ENCODE results near the gene ATN1.

The ATN1 gene

GRCh38 chr12:6925239-6925539 lies 2.6 kb upstream of the ATN1 start:
- DNase-seq (ENCODE audit: low read depth, low spot score) = no peak

- no peak for DNase-seq (ENCODE audit: low read depth, low spot score)
These were observed 2.0 kb upstream of the ATN1 start for GRCh38 chr12:6925540-6926279.

GRCh38 chr12:6928022-6928702 lies 403 bp downstream of the ATN1 start:
- DNase-seq (ENCODE audit: low read depth, low spot score) = no peak

- DNase-seq (ENCODE audit: low read depth, low spot score) = no peak
These were observed 1.1 kb downstream of the ATN1 start for GRCh38 chr12:6928703-6929407.

- no peak for DNase-seq (ENCODE audit: low read depth, low spot score)
These were observed 2.0 kb downstream of the ATN1 start for GRCh38 chr12:6929466-6930452.

- no peak for DNase-seq (ENCODE audit: low read depth, low spot score)
These were observed 5.0 kb downstream of the ATN1 start for GRCh38 chr12:6932766-6933165.

GRCh38 chr12:6934110-6934509 lies 6.4 kb downstream of the ATN1 start:
- DNase-seq (ENCODE audit: low read depth, low spot score) = no peak

- DNase-seq (ENCODE audit: low read depth, low spot score) = no peak
These were observed 7.8 kb downstream of the ATN1 start for GRCh38 chr12:6935371-6936193.

GRCh38 chr12:6936194-6936635 lies 8.5 kb downstream of the ATN1 start:
- DNase-seq (ENCODE audit: low read depth, low spot score) = no peak

- no peak for DNase-seq (ENCODE audit: low read depth, low spot score)
These were observed 9.1 kb downstream of the ATN1 start for GRCh38 chr12:6936636-6937480.

- DNase-seq (ENCODE audit: low read depth, low spot score) = peak; percentile 79
These were observed 10.0 kb downstream of the ATN1 start for GRCh38 chr12:6937481-6938352.

- DNase-seq (ENCODE audit: low read depth, low spot score) = no peak
These were observed 10.8 kb downstream of the ATN1 start for GRCh38 chr12:6938353-6939190.

- no peak for DNase-seq (ENCODE audit: low read depth, low spot score)
These were observed 11.4 kb downstream of the ATN1 start for GRCh38 chr12:6939191-6939540.

GRCh38 chr12:6941267-6941666 lies 13.5 kb downstream of the ATN1 start:
- DNase-seq (ENCODE audit: low read depth, low spot score) = no peak

GRCh38 chr12:6941782-6942181 lies 14.0 kb downstream of the ATN1 start:
- DNase-seq (ENCODE audit: low read depth, low spot score) = no peak

- DNase-seq (ENCODE audit: low read depth, low spot score) = no peak
These were observed 14.5 kb downstream of the ATN1 start for GRCh38 chr12:6942331-6942665.

- DNase-seq (ENCODE audit: low read depth, low spot score) = no peak
These were observed 15.6 kb downstream of the ATN1 start for GRCh38 chr12:6943389-6943721.

- peak; percentile 64 for DNase-seq (ENCODE audit: low read depth, low spot score)
These were observed 16.1 kb downstream of the ATN1 start, which contains the start of the genes C12orf57 and RNU7-1 for GRCh38 chr12:6943722-6944380. Gene C12orf57, plus strand, starts transcription at chr12:6944022. Its CDS starts 100 bp downstream, at chr12:6944122. Gene RNU7-1, plus strand, starts transcription at chr12:6943816.
